Mesenchymal stem cell (in vitro differentiated cells and primary cell): ENCODE data around the gene CACNA1S.

Experiments
- DNase-seq: peaks from one replicate; pipeline ENCODE4 v3.0.0-alpha.2; 2013
- H2AFZ ChIP-seq: one replicate; pipeline ENCODE4 v1.6.1; 2013; ENCODE audit warnings: low read depth, mild to moderate bottlenecking, control low read depth, inconsistent platforms, low read length, moderate library complexity
- H2AK5ac ChIP-seq: 2 replicates; pipeline ENCODE4 v1.6.1; 2013; ENCODE audit warnings: low read length, moderate library complexity, mild to moderate bottlenecking, inconsistent platforms; ENCODE audit not compliant: severe bottlenecking
- H2BK120ac ChIP-seq: one replicate; pipeline ENCODE4 v1.6.1; 2013; ENCODE audit warnings: low read depth, mild to moderate bottlenecking, inconsistent platforms, low read length, moderate library complexity
- H2BK12ac ChIP-seq, 2 experiments: one replicate each; pipeline ENCODE4 v1.6.1; 2013; ENCODE audit warnings: inconsistent platforms in 2 of 2, low read length in 2 of 2, mild to moderate bottlenecking in 2 of 2, moderate library complexity in 2 of 2, control low read depth in 1 of 2
- H2BK15ac ChIP-seq: one replicate; pipeline ENCODE4 v1.6.1; 2013; ENCODE audit warnings: mild to moderate bottlenecking, low read depth, inconsistent platforms; ENCODE audit not compliant: poor library complexity, severe bottlenecking
- H2BK5ac ChIP-seq: 2 replicates; pipeline ENCODE4 v1.6.1; 2013; ENCODE audit warnings: low read depth, mild to moderate bottlenecking, low read length, control low read depth, inconsistent platforms; ENCODE audit not compliant: poor library complexity, severe bottlenecking
- H3K14ac ChIP-seq, 2 experiments: one replicate each; pipeline ENCODE4 v1.6.1; 2013; ENCODE audit warnings: inconsistent platforms in 2 of 2, low read length in 2 of 2, control low read depth in 1 of 2, mild to moderate bottlenecking in 1 of 2, moderate library complexity in 1 of 2
- H3K18ac ChIP-seq, 2 experiments: one replicate each; pipeline ENCODE4 v1.6.1; 2013; ENCODE audit warnings: inconsistent platforms in 2 of 2, low read length in 2 of 2, control low read depth in 1 of 2, low read depth in 1 of 2, mild to moderate bottlenecking in 1 of 2
- H3K23ac ChIP-seq, 2 experiments: one replicate each; pipeline ENCODE4 v1.6.1; 2013; ENCODE audit warnings: inconsistent platforms in 2 of 2, low read length in 2 of 2, mild to moderate bottlenecking in 2 of 2, moderate library complexity in 2 of 2, control low read depth in 1 of 2
- H3K27ac ChIP-seq: 2 replicates; pipeline ENCODE4 v1.5.1; 2013; ENCODE audit warnings: mild to moderate bottlenecking, moderate library complexity, low read length, control low read depth, inconsistent platforms; ENCODE audit not compliant: poor library complexity, severe bottlenecking
- H3K27me3 ChIP-seq, 2 experiments: 2 replicates each; pipeline versions ENCODE4 v1.6.1 to v1.7.0; 2013; ENCODE audit warnings: low read length in 2 of 2, mild to moderate bottlenecking in 2 of 2, moderate library complexity in 2 of 2, control low read depth in 1 of 2, inconsistent platforms in 1 of 2; ENCODE audit not compliant: control insufficient read depth in 1 of 2, insufficient read depth in 1 of 2
- H3K36me3 ChIP-seq, 2 experiments: 2 replicates each; pipeline versions ENCODE4 v1.6.1 to v1.7.0; 2013; ENCODE audit warnings: low read length in 2 of 2, control low read depth in 1 of 2, inconsistent platforms in 1 of 2, low read depth in 1 of 2, mild to moderate bottlenecking in 1 of 2; ENCODE audit not compliant: insufficient read depth in 2 of 2, control insufficient read depth in 1 of 2
- H3K4ac ChIP-seq, 2 experiments: one replicate each; pipeline ENCODE4 v1.6.1; 2013; ENCODE audit warnings: inconsistent platforms in 2 of 2, low read length in 2 of 2, mild to moderate bottlenecking in 2 of 2, moderate library complexity in 2 of 2, control low read depth in 1 of 2, low read depth in 1 of 2
- H3K4me1 ChIP-seq: 2 replicates; pipeline ENCODE4 v1.6.1; 2013; ENCODE audit warnings: low read depth, low read length, control low read depth; ENCODE audit not compliant: control insufficient read depth, insufficient read depth
- H3K4me2 ChIP-seq: 2 replicates; pipeline ENCODE4 v1.6.1; 2013; ENCODE audit warnings: low read length, mild to moderate bottlenecking, inconsistent platforms; ENCODE audit not compliant: poor library complexity, severe bottlenecking
- H3K4me3 ChIP-seq, 2 experiments: 2 replicates each; pipeline versions ENCODE4 v1.5.1 to v1.7.0; 2013; ENCODE audit warnings: low read length in 2 of 2, mild to moderate bottlenecking in 2 of 2, control low read depth in 1 of 2, low read depth in 1 of 2; ENCODE audit not compliant: insufficient read depth in 1 of 2
- H3K79me1 ChIP-seq: replicated peaks from 2 replicates; pipeline ENCODE4 v1.6.1; 2013; ENCODE audit warnings: mild to moderate bottlenecking, control low read depth, low read length, inconsistent platforms; ENCODE audit not compliant: poor library complexity, severe bottlenecking
- H3K9ac ChIP-seq: 2 replicates; pipeline ENCODE4 v1.7.0; 2013; ENCODE audit warnings: mild to moderate bottlenecking, low read length, moderate library complexity
- H3K9me3 ChIP-seq: 2 replicates; pipeline ENCODE4 v1.7.0; 2013; ENCODE audit warnings: mild to moderate bottlenecking, low read length; ENCODE audit not compliant: control insufficient read depth
- H4K8ac ChIP-seq: one replicate; pipeline ENCODE4 v1.6.1; 2013; ENCODE audit warnings: inconsistent platforms, mild to moderate bottlenecking, low read length, moderate library complexity
- H4K91ac ChIP-seq: one replicate; pipeline ENCODE4 v1.6.1; 2013; ENCODE audit warnings: mild to moderate bottlenecking, low read length, inconsistent platforms
- WGBS: methylation state at CpG from one replicate; pipeline ENCODE4 v1.1.7; 2013; ENCODE audit warnings: mixed read lengths; 5-methylcytosine and 5-hydroxymethylcytosine counted together

The CACNA1S gene

GRCh38 chr1:201026836-201027235 is 85.4 kb downstream of the CACNA1S start:
- Histone ChIP-seq H2AK5ac (no peak overlapping the region), H3K4me3 (no peak overlapping the region), H3K18ac (no peak overlapping the region), H2BK120ac (no peak overlapping the region), H3K14ac (no peak overlapping the region), H3K4ac (no peak overlapping the region), H3K4me2 (no peak overlapping the region), H2AFZ (no peak overlapping the region), H2BK5ac (no peak overlapping the region), H3K27ac (no peak overlapping the region), H3K23ac (no peak overlapping the region), H3K9ac (no peak overlapping the region), H4K8ac (no peak overlapping the region), H3K9me3 (no peaks in the 10 kb centered on the region), H3K79me1 (peaks cover 3% of the 10 kb centered on the region), H3K36me3 (no peaks in the 10 kb centered on the region), H2BK12ac (no peak overlapping the region), H2BK15ac (no peak overlapping the region), H3K4me1 (peaks cover 23% of the 10 kb centered on the region), H4K91ac (no peak overlapping the region), H3K27me3 (peaks cover 0 to 16% of the 10 kb centered on the region in 2 experiments)
- DNase-seq = no peak
- WGBS = 67% methylated on average over 1 of the region's 3 CpGs

GRCh38 chr1:201026234-201026633 is 86.0 kb downstream of the CACNA1S start:
- no peak overlapping the region for H3K9ac ChIP-seq
- no peak overlapping the region for H3K4me2 ChIP-seq
- peaks cover 0 to 14% of the 10 kb centered on the region in 2 experiments for H3K27me3 ChIP-seq
- H2BK12ac ChIP-seq = no peak overlapping the region
- no peak overlapping the region for H2AK5ac ChIP-seq
- H4K91ac ChIP-seq = no peak overlapping the region
- peaks cover 9% of the 10 kb centered on the region for H3K79me1 ChIP-seq
- no peak overlapping the region for H2AFZ ChIP-seq
- H3K4ac ChIP-seq = no peak overlapping the region
- H2BK15ac ChIP-seq = peak overlapping the region; percentile 32
- no peak overlapping the region for H3K23ac ChIP-seq
- no peaks in the 10 kb centered on the region for H3K9me3 ChIP-seq
- no peak overlapping the region for H2BK5ac ChIP-seq
- H3K36me3 ChIP-seq = no peaks in the 10 kb centered on the region
- no peak overlapping the region for H2BK120ac ChIP-seq
- no peak overlapping the region for H3K14ac ChIP-seq
- H3K4me1 ChIP-seq = peaks cover 25% of the 10 kb centered on the region
- no peak overlapping the region for H3K27ac ChIP-seq
- H3K18ac ChIP-seq = peak overlapping the region in 1 of 2 experiments; percentile 23
- no peak overlapping the region for H3K4me3 ChIP-seq
- DNase-seq = no peak
- peak overlapping the region; percentile 47 for H4K8ac ChIP-seq
- 89% methylated on average over 3 of the region's 3 CpGs for WGBS

- Histone ChIP-seq H3K9ac (no peak overlapping the region), H3K4ac (no peak overlapping the region), H3K14ac (no peak overlapping the region), H3K23ac (no peak overlapping the region), H3K18ac (peak overlapping the region in 1 of 2 experiments; percentile 38), H3K36me3 (no peaks in the 10 kb centered on the region), H3K27me3 (peaks cover 0 to 13% of the 10 kb centered on the region in 2 experiments), H3K79me1 (peaks cover 9% of the 10 kb centered on the region), H2BK15ac (no peak overlapping the region), H2BK5ac (no peak overlapping the region), H3K4me3 (no peak overlapping the region), H4K91ac (no peak overlapping the region), H3K9me3 (no peaks in the 10 kb centered on the region), H4K8ac (no peak overlapping the region), H3K4me1 (peaks cover 32% of the 10 kb centered on the region), H2BK12ac (peak overlapping the region in 1 of 2 experiments; percentile 66), H2AK5ac (no peak overlapping the region), H3K4me2 (no peak overlapping the region), H2BK120ac (no peak overlapping the region), H3K27ac (no peak overlapping the region), H2AFZ (no peak overlapping the region)
- peak; percentile 57 for DNase-seq
- 10% methylated on average over 7 of the region's 7 CpGs for WGBS
Observed at GRCh38 chr1:201025571-201026002, 86.6 kb downstream of the CACNA1S start.

- no peaks in the 10 kb centered on the region for H3K36me3 ChIP-seq
- H3K4ac ChIP-seq = no peak overlapping the region
- no peak overlapping the region for H2BK120ac ChIP-seq
- H3K23ac ChIP-seq = no peak overlapping the region
- H3K14ac ChIP-seq = no peak overlapping the region
- H2BK12ac ChIP-seq = no peak overlapping the region
- H4K91ac ChIP-seq = peak overlapping the region; percentile 12
- no peak overlapping the region for H4K8ac ChIP-seq
- no peaks in the 10 kb centered on the region for H3K9me3 ChIP-seq
- no peak for DNase-seq
- no peak overlapping the region for H3K4me3 ChIP-seq
- peaks cover 37% of the 10 kb centered on the region for H3K4me1 ChIP-seq
- no peak overlapping the region for H2AFZ ChIP-seq
- no peak overlapping the region for H2BK5ac ChIP-seq
- 95% methylated on average over 1 of the region's 2 CpGs for WGBS
- no peak overlapping the region for H3K9ac ChIP-seq
- H3K18ac ChIP-seq = no peak overlapping the region
- peaks cover 0 to 13% of the 10 kb centered on the region in 2 experiments for H3K27me3 ChIP-seq
- H2AK5ac ChIP-seq = no peak overlapping the region
- peaks cover 10% of the 10 kb centered on the region for H3K79me1 ChIP-seq
- H3K27ac ChIP-seq = no peak overlapping the region
- H3K4me2 ChIP-seq = no peak overlapping the region
- H2BK15ac ChIP-seq = no peak overlapping the region
Observed at GRCh38 chr1:201024625-201024998, 87.6 kb downstream of the CACNA1S start.
